ENCODE measurements around the gene RBP2. TPM values are rescaled to one million over a fixed set of nuclear protein-coding genes. Genes with fewer than 3 reads are reported as not detected.

RBP2 gene
- polyA plus RNA-seq, 3 donors = not detected

GRCh38 chr3:139441656-139442055 is 34.7 kb downstream of the RBP2 start:
- no peak overlapping the region for H3K27ac Mint-ChIP-seq
- H3K4me3 Mint-ChIP-seq = no peak overlapping the region
- Histone ChIP-seq H2AFZ (ENCODE audit: insufficient read depth, low read depth, low read length, poor library complexity, severe bottlenecking) (no peak overlapping the region), H3K4me2 (replicated peaks; ENCODE audit: extremely low read depth, low read length, poor library complexity, severe bottlenecking) (no peak overlapping the region), H3K9ac (ENCODE audit: insufficient read depth, low read length, poor library complexity, severe bottlenecking) (no peak overlapping the region), H3K27ac (ENCODE audit: low read depth in 1 of 2, low read length in 2 of 2) (no peak overlapping the region), H4K20me1 (ENCODE audit: insufficient read depth, low read length) (no peaks in the 10 kb centered on the region), H3K79me2 (ENCODE audit: insufficient read depth, low read length) (no peaks in the 10 kb centered on the region), H3K36me3 (replicated peaks in 1 of 2; ENCODE audit: control insufficient read depth in 1 of 2, insufficient read depth in 2 of 2, low read length in 2 of 2) (no peaks in the 10 kb centered on the region), H3K4me1 (ENCODE audit: control insufficient read depth in 1 of 2, insufficient read depth in 2 of 2, low read length in 2 of 2) (no peaks in the 10 kb centered on the region), H3K9me3 (replicated peaks in 1 of 2; ENCODE audit: control insufficient read depth in 1 of 2, insufficient read depth in 1 of 2, low read length in 2 of 2) (no peaks in the 10 kb centered on the region), H3K4me3 (replicated peaks in 1 of 3; ENCODE audit: low read depth in 2 of 3, low read length in 3 of 3) (no peak overlapping the region), H3K27me3 (ENCODE audit: control insufficient read depth in 2 of 2, insufficient read depth in 2 of 2, low read length in 2 of 2) (no peaks in the 10 kb centered on the region)
- peaks cover 4% of the 10 kb centered on the region for H3K4me1 Mint-ChIP-seq
- intact Hi-C loops (cut with micrococcal nuclease) = no loop called here
- H3K9me3 Mint-ChIP-seq = no peaks in the 10 kb centered on the region
- H3K27me3 Mint-ChIP-seq (ENCODE audit: low read depth in 3 of 3) = peaks cover 0 to 2% (median 0%) of the 10 kb centered on the region in 3 donors
- 100% methylated on average over 1 of the region's 1 CpG for WGBS (ENCODE audit: insufficient coverage)
- DNase-seq = no peak
- no peaks in the 10 kb centered on the region for H3K36me3 Mint-ChIP-seq
- no peak for TF ChIP-seq CTCF (IDR thresholded peaks at IDR 0.05)

GRCh38 chr3:139440639-139441556 is 35.4 kb downstream of the RBP2 start:
- intact Hi-C loops (cut with micrococcal nuclease) = no loop called here
- DNase-seq = no peak
- H3K36me3 Mint-ChIP-seq = no peaks in the 10 kb centered on the region
- H3K4me3 ChIP-seq (replicated peaks in 1 of 3; ENCODE audit: low read depth in 2 of 3, low read length in 3 of 3) = no peak overlapping the region
- H4K20me1 ChIP-seq (ENCODE audit: insufficient read depth, low read length) = no peaks in the 10 kb centered on the region
- no peak overlapping the region for H3K27ac Mint-ChIP-seq
- H2AFZ ChIP-seq (ENCODE audit: insufficient read depth, low read depth, low read length, poor library complexity, severe bottlenecking) = no peak overlapping the region
- no peaks in the 10 kb centered on the region for H3K9me3 ChIP-seq (replicated peaks in 1 of 2; ENCODE audit: control insufficient read depth in 1 of 2, insufficient read depth in 1 of 2, low read length in 2 of 2)
- no peak overlapping the region for H3K27ac ChIP-seq (ENCODE audit: low read depth in 1 of 2, low read length in 2 of 2)
- no peaks in the 10 kb centered on the region for H3K27me3 ChIP-seq (ENCODE audit: control insufficient read depth in 2 of 2, insufficient read depth in 2 of 2, low read length in 2 of 2)
- no peaks in the 10 kb centered on the region for H3K36me3 ChIP-seq (replicated peaks in 1 of 2; ENCODE audit: control insufficient read depth in 1 of 2, insufficient read depth in 2 of 2, low read length in 2 of 2)
- 100% methylated on average over 3 of the region's 7 CpGs for WGBS (ENCODE audit: insufficient coverage)
- H3K4me1 Mint-ChIP-seq = peaks cover 4% of the 10 kb centered on the region
- no peaks in the 10 kb centered on the region for H3K4me1 ChIP-seq (ENCODE audit: control insufficient read depth in 1 of 2, insufficient read depth in 2 of 2, low read length in 2 of 2)
- no peak for TF ChIP-seq CTCF (IDR thresholded peaks at IDR 0.05)
- no peak overlapping the region for H3K4me3 Mint-ChIP-seq
- no peak overlapping the region for H3K9ac ChIP-seq (ENCODE audit: insufficient read depth, low read length, poor library complexity, severe bottlenecking)
- H3K79me2 ChIP-seq (ENCODE audit: insufficient read depth, low read length) = no peaks in the 10 kb centered on the region
- no peaks in the 10 kb centered on the region for H3K9me3 Mint-ChIP-seq
- H3K27me3 Mint-ChIP-seq (ENCODE audit: low read depth in 3 of 3) = peaks cover 0 to 2% (median 0%) of the 10 kb centered on the region in 3 donors
- no peak overlapping the region for H3K4me2 ChIP-seq (replicated peaks; ENCODE audit: extremely low read depth, low read length, poor library complexity, severe bottlenecking)

Data from CD14-positive monocyte (primary cell).